HepG2 (cell line): ENCODE measurements around the gene CNRIP1.

Experiments
- EP300 ChIP-seq, 3 experiments: sonication (generic) in 1 of 3; formaldehyde crosslinking in 1 of 3; IDR thresholded peaks; 2 replicates each; pipeline versions ENCODE4 v1.5.1 to v1.6.1; 2011 to 2020; ENCODE audit warnings: low read depth in 2 of 3, low read length in 2 of 3, borderline replicate concordance in 1 of 3, improper control_type of control experiment in 1 of 3, mild to moderate bottlenecking in 1 of 3, missing genetic modification reagents in 1 of 3, moderate library complexity in 1 of 3
- PHF8 ChIP-seq: sonication (generic); formaldehyde crosslinking; IDR thresholded peaks from 2 replicates; pipeline ENCODE4 v1.5.0; 2020; ENCODE audit warnings: missing genetic modification reagents
- RELA ChIP-seq: sonication (generic); formaldehyde crosslinking; IDR thresholded peaks from 2 replicates; pipeline ENCODE4 v1.4.0; 2020; ENCODE audit warnings: missing genetic modification reagents
- TF ChIP-seq, protein P1 (sequence below): sonication (generic); formaldehyde crosslinking; IDR thresholded peaks from 2 replicates; pipeline ENCODE4 v1.9.0; 2022; ENCODE audit warnings: missing genetic modification reagents, mild to moderate bottlenecking, borderline replicate concordance
- TF ChIP-seq, protein P2 (sequence below): sonication (generic); formaldehyde crosslinking; IDR thresholded peaks from 2 replicates; pipeline ENCODE4 v1.4.0; 2020; ENCODE audit warnings: mild to moderate bottlenecking, missing genetic modification reagents

DNA sequence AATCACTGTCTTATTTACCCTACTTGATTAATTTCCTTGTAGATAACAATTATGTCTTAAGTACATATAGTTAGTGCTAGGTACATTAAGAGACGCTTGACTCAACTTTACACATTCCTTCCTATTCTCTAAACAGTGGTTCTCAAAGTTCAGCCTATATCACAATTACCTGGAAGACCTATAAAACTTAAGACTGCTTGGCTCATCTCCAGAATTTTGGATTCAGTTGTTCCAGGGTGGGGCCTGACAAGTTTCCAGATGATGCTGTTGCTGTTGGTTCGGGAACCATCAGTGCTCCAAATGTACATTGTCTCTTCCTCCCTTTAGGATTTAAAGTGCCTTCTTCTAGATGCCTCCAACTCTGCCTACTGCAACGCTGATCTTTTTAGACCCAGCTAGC lies 71.4 kb downstream of the CNRIP1 start:
- TF ChIP-seq RELA (CRISPR knock-in tag) (no peak), EP300 (IDR thresholded peaks at IDR 0.05; ENCODE audit: low read depth in 2 of 2, low read length in 2 of 2) (no peak), EP300 (CRISPR knock-in tag; IDR thresholded peaks at IDR 0.05; ENCODE audit: borderline replicate concordance) (no peak), PHF8 (CRISPR knock-in tag) (no peak)
- TF ChIP-seq, protein P1, sequence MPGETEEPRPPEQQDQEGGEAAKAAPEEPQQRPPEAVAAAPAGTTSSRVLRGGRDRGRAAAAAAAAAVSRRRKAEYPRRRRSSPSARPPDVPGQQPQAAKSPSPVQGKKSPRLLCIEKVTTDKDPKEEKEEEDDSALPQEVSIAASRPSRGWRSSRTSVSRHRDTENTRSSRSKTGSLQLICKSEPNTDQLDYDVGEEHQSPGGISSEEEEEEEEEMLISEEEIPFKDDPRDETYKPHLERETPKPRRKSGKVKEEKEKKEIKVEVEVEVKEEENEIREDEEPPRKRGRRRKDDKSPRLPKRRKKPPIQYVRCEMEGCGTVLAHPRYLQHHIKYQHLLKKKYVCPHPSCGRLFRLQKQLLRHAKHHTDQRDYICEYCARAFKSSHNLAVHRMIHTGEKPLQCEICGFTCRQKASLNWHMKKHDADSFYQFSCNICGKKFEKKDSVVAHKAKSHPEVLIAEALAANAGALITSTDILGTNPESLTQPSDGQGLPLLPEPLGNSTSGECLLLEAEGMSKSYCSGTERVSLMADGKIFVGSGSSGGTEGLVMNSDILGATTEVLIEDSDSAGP (CRISPR knock-in tag): no peak
- TF ChIP-seq, protein P2, sequence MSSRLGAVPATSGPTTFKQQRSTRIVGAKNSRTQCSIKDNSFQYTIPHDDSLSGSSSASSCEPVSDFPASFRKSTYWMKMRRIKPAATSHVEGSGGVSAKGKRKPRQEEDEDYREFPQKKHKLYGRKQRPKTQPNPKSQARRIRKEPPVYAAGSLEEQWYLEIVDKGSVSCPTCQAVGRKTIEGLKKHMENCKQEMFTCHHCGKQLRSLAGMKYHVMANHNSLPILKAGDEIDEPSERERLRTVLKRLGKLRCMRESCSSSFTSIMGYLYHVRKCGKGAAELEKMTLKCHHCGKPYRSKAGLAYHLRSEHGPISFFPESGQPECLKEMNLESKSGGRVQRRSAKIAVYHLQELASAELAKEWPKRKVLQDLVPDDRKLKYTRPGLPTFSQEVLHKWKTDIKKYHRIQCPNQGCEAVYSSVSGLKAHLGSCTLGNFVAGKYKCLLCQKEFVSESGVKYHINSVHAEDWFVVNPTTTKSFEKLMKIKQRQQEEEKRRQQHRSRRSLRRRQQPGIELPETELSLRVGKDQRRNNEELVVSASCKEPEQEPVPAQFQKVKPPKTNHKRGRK (CRISPR knock-in tag): no peak
